ENCODE results near the gene POFUT1. TPM values are rescaled to one million over a fixed set of nuclear protein-coding genes. Genes with fewer than 3 reads are reported as not detected.
"Not testable (repeated sequence)": the region's sequence is repeated elsewhere in the genome, so short reads cannot be mapped to it uniquely, and the experiment has no call there.

POFUT1 gene
- total RNA-seq, 1 donor from 2014 or later: 67.4 TPM

GRCh38 chr20:32236048-32236533 is 28.4 kb downstream of the POFUT1 start:
- Mint-ChIP-seq H3K27me3 (ENCODE audit: low read depth) (no peaks in the 10 kb centered on the region), H3K4me3 (ENCODE audit: low read depth) (no peak overlapping the region), H3K27ac (peak overlapping the region; percentile 49), H3K36me3 (ENCODE audit: low read depth) (peaks cover 59% of the 10 kb centered on the region), H3K4me1 (ENCODE audit: low read depth) (peaks cover 42% of the 10 kb centered on the region), H3K9me3 (no peaks in the 10 kb centered on the region)
- no peak for DNase-seq (ENCODE audit: low spot score)
- intact Hi-C loops (cut with micrococcal nuclease): loop anchor here (1.0 kb wide), 1 partner anchor 33 kb away; no protein-coding TSS in a partner anchor

DNA sequence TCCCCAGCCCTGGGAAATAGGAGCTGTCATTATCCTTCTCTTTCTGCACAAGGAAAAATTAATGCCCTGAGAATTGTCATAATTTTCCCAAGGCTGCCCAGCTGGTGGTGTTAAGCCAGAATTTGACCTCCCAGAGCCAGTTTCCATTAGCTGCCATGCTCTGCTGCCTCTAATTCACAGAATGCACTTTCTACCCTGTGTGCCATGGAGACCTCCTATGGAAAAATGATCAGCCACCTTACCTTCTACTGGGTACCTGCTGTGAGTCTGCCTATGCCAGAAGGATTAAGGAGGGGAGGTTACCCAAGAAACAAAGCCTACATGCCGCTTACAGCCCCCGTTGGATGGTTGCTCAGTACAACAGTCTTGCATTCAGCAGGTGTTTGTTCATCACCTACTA is 29.1 kb downstream of the POFUT1 start:
- intact Hi-C loops (cut with micrococcal nuclease): loop anchor here (1.0 kb wide), 1 partner anchor 32 kb away; no protein-coding TSS in a partner anchor
- no peak for DNase-seq (ENCODE audit: low spot score)
- Mint-ChIP-seq H3K4me1 (ENCODE audit: low read depth) (peaks cover 34% of the 10 kb centered on the region), H3K27me3 (ENCODE audit: low read depth) (no peaks in the 10 kb centered on the region), H3K4me3 (ENCODE audit: low read depth) (no peak overlapping the region), H3K27ac (peak overlapping the region; percentile 39), H3K9me3 (no peaks in the 10 kb centered on the region), H3K36me3 (ENCODE audit: low read depth) (peaks cover 52% of the 10 kb centered on the region)

GRCh38 chr20:32237419-32237818 is 29.7 kb downstream of the POFUT1 start:
- DNase-seq (ENCODE audit: low spot score): no peak
- H3K36me3 Mint-ChIP-seq (ENCODE audit: low read depth): peaks cover 47% of the 10 kb centered on the region
- H3K9me3 Mint-ChIP-seq: no peaks in the 10 kb centered on the region
- H3K4me1 Mint-ChIP-seq (ENCODE audit: low read depth): peaks cover 28% of the 10 kb centered on the region
- H3K4me3 Mint-ChIP-seq (ENCODE audit: low read depth): no peak overlapping the region
- peak overlapping the region; percentile 39 for H3K27ac Mint-ChIP-seq
- H3K27me3 Mint-ChIP-seq (ENCODE audit: low read depth): no peaks in the 10 kb centered on the region
- intact Hi-C loops (cut with micrococcal nuclease): no loop called here

GRCh38 chr20:32238483-32239425 is 31.1 kb downstream of the POFUT1 start:
- H3K27ac Mint-ChIP-seq: no peak overlapping the region
- no peaks in the 10 kb centered on the region for H3K27me3 Mint-ChIP-seq (ENCODE audit: low read depth)
- peaks cover 34% of the 10 kb centered on the region for H3K36me3 Mint-ChIP-seq (ENCODE audit: low read depth)
- no peak for DNase-seq (ENCODE audit: low spot score)
- H3K4me1 Mint-ChIP-seq (ENCODE audit: low read depth): peaks cover 16% of the 10 kb centered on the region
- intact Hi-C loops (cut with micrococcal nuclease): no loop called here
- no peak overlapping the region for H3K4me3 Mint-ChIP-seq (ENCODE audit: low read depth)
- H3K9me3 Mint-ChIP-seq: no peaks in the 10 kb centered on the region

DNA sequence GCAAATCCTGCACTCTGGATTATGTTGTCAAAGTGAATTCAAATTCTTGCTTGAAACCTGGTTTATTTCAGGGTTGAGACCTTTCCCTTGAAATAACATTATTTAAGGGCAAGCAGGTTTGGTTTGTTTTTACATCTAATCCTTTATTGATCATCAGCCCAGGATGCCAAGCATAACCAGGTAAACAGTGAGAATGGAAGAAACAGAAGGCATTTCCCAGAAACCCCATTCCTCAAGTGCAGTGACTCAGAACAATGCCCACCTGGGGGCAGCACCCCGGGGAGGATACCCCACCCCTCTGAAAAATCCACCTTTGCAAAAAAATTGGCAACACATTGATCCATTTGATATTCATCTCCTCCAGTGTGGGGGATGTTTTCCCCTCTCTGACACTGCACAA is 32.5 kb downstream of the POFUT1 start:
- intact Hi-C loops (cut with micrococcal nuclease): no loop called here
- no peak for DNase-seq (ENCODE audit: low spot score)
- peaks cover 21% of the 10 kb centered on the region for H3K36me3 Mint-ChIP-seq (ENCODE audit: low read depth)
- no peaks in the 10 kb centered on the region for H3K27me3 Mint-ChIP-seq (ENCODE audit: low read depth)
- H3K4me1 Mint-ChIP-seq (ENCODE audit: low read depth): peaks cover 21% of the 10 kb centered on the region
- no peak overlapping the region for H3K27ac Mint-ChIP-seq
- H3K9me3 Mint-ChIP-seq: no peaks in the 10 kb centered on the region
- H3K4me3 Mint-ChIP-seq (ENCODE audit: low read depth): no peak overlapping the region

DNA sequence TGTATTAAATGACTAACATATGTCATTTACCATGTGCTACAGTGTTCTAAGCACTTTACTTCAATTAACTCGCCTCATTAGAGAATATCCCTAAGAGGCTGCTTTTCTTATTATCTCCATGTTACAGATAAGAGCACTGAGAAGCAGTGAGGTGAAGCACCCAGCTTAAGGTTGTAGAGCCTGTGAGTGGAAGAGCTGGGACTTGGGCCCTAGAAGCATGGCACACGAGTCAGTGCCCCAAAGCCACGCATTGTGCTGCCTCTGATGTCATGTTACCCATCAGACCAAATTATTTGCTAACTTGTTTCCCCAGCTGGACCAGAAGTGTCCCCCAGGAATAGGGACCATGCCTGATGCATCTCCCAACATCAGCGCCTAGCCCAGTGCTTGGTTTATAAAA is 34.1 kb downstream of the POFUT1 start:
- no peak for DNase-seq (ENCODE audit: low spot score)
- Mint-ChIP-seq H3K4me3 (ENCODE audit: low read depth) (no peak overlapping the region), H3K9me3 (no peaks in the 10 kb centered on the region), H3K27ac (no peak overlapping the region), H3K27me3 (ENCODE audit: low read depth) (no peaks in the 10 kb centered on the region), H3K36me3 (ENCODE audit: low read depth) (peaks cover 8% of the 10 kb centered on the region), H3K4me1 (ENCODE audit: low read depth) (peaks cover 20% of the 10 kb centered on the region)
- intact Hi-C loops (cut with micrococcal nuclease): no loop called here

DNA sequence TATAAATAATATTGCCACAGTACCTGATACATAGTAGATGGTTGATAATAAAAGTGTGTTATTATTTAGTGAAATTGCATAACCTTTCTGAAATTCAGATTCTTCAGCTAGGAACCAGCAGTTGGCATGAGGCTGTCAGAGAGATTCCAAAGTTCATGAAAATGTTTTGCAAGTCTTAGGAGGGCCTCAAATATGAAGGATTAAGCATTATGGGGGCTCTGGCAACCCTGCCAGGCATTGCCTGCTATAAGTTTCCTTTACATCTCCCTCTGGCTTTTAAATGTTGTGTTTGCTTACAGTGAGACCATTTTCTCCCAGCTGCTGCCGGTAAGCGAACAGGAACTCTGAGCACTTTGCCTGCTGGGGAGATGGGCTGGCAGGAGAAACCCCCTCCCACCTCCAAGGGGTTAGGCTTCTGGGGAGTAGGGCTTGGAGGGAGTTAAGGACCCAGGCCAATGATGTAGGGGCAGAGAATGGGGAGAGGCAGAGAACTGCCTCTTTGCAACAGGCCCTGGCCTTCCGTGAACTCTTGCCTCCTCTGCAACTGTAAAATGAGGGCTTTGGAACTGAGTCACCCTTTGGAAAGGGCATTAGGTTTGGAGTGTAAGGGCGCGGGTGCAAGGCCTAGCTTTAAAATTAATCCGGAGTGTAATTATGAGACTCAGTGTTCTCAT is 36.6 kb downstream of the POFUT1 start:
- H3K27ac Mint-ChIP-seq: peak overlapping the region; percentile 48
- peaks cover 29% of the 10 kb centered on the region for H3K4me1 Mint-ChIP-seq (ENCODE audit: low read depth)
- no peak overlapping the region for H3K4me3 Mint-ChIP-seq (ENCODE audit: low read depth)
- DNase-seq (ENCODE audit: low spot score): no peak
- no peaks in the 10 kb centered on the region for H3K36me3 Mint-ChIP-seq (ENCODE audit: low read depth)
- H3K27me3 Mint-ChIP-seq (ENCODE audit: low read depth): no peaks in the 10 kb centered on the region
- no peaks in the 10 kb centered on the region for H3K9me3 Mint-ChIP-seq
- intact Hi-C loops (cut with micrococcal nuclease): no loop called here

DNA sequence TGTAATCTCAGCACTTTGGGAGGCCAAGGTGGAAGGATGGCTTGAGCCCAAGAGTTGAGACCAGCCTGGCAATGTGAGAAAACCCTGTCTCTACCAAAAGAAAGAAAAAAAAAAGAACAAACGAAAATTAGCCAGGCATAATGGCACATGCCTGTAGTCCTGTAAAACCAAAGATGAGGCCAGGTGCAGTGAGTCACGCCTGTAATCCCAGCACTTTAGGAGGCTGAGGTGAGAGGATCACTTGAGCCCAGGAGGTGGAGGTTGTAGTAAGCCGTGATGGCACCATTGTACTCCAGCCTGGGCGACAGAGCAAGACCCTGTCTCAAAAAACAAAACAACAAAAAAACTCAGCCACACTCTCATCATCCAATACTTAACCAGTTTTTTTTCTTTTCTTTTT is 37.3 kb downstream of the POFUT1 start:
- Mint-ChIP-seq H3K9me3 (no peaks in the 10 kb centered on the region), H3K27me3 (ENCODE audit: low read depth) (no peaks in the 10 kb centered on the region), H3K27ac (peak overlapping the region; percentile 48), H3K4me1 (ENCODE audit: low read depth) (peaks cover 30% of the 10 kb centered on the region), H3K36me3 (ENCODE audit: low read depth) (no peaks in the 10 kb centered on the region), H3K4me3 (ENCODE audit: low read depth) (no peak overlapping the region)
- intact Hi-C loops (cut with micrococcal nuclease): no loop called here
- no peak for DNase-seq (ENCODE audit: low spot score)

DNA sequence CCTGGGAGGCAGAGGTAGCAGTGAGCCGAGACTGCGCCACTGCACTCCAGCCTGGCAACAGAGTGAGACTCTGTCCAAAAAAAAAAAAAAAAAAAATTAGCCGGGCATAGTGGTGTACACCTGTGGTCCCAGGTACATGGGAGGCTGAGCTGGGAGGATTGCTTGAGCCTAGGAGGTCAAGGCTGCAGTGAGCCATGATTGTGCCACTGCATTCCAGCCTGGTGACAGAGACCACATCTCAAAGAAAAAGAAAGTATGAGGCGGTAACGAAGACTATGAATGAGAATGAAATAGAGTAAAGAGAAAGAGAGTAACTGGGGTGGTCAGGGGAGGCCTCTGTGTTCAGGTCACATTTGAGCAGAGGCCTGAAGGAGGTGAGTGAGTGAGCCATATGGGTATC is 38.5 kb downstream of the POFUT1 start:
- intact Hi-C loops (cut with micrococcal nuclease); H3K36me3 Mint-ChIP-seq (ENCODE audit: low read depth); H3K27me3 Mint-ChIP-seq (ENCODE audit: low read depth); DNase-seq (ENCODE audit: low spot score); H3K4me3 Mint-ChIP-seq (ENCODE audit: low read depth); H3K9me3 Mint-ChIP-seq: not testable (repeated sequence)
- Mint-ChIP-seq H3K27ac (peak overlapping the region; percentile 61), H3K4me1 (ENCODE audit: low read depth) (peaks cover 28% of the 10 kb centered on the region)

DNA sequence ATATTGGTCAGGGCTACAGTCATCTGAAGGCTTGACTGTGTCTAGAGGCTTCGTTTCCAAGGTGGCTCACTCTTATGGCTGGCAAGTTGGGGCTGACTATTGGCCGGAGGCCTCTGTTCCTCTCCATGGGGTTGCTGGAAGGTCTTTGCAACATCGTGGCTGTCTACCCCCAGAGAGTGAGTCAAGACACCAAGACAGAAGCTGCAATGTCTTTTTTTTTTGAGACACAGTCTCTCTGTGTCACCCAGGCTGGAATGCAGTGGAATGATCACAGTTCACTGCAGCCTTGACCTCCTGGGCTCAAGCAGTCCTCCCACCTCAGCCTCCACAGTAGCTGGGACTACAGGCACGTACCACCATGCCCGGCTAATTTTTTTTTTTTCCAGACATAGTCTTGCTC is 40.4 kb downstream of the POFUT1 start:
- H3K27me3 Mint-ChIP-seq (ENCODE audit: low read depth): no peaks in the 10 kb centered on the region
- H3K4me1 Mint-ChIP-seq (ENCODE audit: low read depth): peaks cover 43% of the 10 kb centered on the region
- intact Hi-C loops (cut with micrococcal nuclease): loop anchor here (2.0 kb wide), 1 partner anchor 85 kb away; no protein-coding TSS in a partner anchor
- peak overlapping the region; percentile 58 for H3K27ac Mint-ChIP-seq
- no peak for DNase-seq (ENCODE audit: low spot score)
- peaks cover 4% of the 10 kb centered on the region for H3K36me3 Mint-ChIP-seq (ENCODE audit: low read depth)
- peaks cover 5% of the 10 kb centered on the region for H3K9me3 Mint-ChIP-seq
- no peak overlapping the region for H3K4me3 Mint-ChIP-seq (ENCODE audit: low read depth)

DNA sequence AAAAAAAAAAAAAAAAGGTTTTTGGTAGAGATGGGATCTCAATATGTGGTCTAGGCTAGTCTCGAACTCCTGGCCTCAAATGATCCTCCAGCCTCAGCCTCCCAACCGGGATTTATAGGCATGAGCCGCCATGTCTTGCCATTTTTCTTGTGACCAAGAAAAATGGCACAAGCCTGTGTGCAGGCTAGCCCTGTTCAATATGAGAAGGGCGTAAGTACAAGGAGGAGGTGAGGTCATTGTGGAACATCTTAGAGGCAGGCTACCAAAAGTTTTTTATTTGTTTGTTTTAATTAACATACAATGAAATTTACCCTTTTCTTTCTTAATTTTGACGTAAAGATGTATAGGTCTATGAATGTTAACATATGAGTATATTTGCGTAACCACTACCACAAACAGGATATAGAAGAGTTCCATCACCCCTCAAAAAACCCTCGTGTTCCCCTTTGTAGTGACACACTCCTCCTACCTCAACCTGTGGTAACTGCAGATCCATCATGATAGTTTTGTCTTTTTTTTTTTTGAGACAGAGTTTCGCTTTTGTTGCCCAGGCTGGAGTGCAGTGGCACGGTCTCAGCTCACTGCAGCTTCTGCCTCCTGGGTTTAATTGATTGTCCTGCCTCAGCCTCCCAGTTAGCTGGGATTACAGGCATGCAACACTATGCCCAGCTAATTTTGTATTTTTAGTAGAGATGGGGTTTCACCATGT is 41.5 kb downstream of the POFUT1 start:
- peak; percentile 46 for DNase-seq (ENCODE audit: low spot score)
- peaks cover 4% of the 10 kb centered on the region for H3K36me3 Mint-ChIP-seq (ENCODE audit: low read depth)
- no peaks in the 10 kb centered on the region for H3K27me3 Mint-ChIP-seq (ENCODE audit: low read depth)
- no peak overlapping the region for H3K4me3 Mint-ChIP-seq (ENCODE audit: low read depth)
- intact Hi-C loops (cut with micrococcal nuclease): loop anchor here (1.0 to 2.0 kb wide), 3 partner anchors 17 to 84 kb away; no protein-coding TSS in a partner anchor
- H3K4me1 Mint-ChIP-seq (ENCODE audit: low read depth): peaks cover 50% of the 10 kb centered on the region
- peaks cover 9% of the 10 kb centered on the region for H3K9me3 Mint-ChIP-seq
- peak overlapping the region; percentile 96 for H3K27ac Mint-ChIP-seq

- Mint-ChIP-seq H3K4me1 (ENCODE audit: low read depth) (peaks cover 48% of the 10 kb centered on the region), H3K9me3 (peaks cover 9% of the 10 kb centered on the region), H3K27ac (peak overlapping the region; percentile 99), H3K36me3 (ENCODE audit: low read depth) (peaks cover 4% of the 10 kb centered on the region), H3K4me3 (ENCODE audit: low read depth) (peak overlapping the region; percentile 5), H3K27me3 (ENCODE audit: low read depth) (no peaks in the 10 kb centered on the region)
- DNase-seq (ENCODE audit: low spot score): no peak
- intact Hi-C loops (cut with micrococcal nuclease): no loop called here
These were observed 43.8 kb downstream of the POFUT1 start for GRCh38 chr20:32251470-32251869.
